Measurements from ENCODE around the gene MADD. TPM values are rescaled to one million over a fixed set of nuclear protein-coding genes. Genes with fewer than 3 reads are reported as not detected.

MADD gene
- polyA plus RNA-seq, 1 donor: 53.9 TPM

GRCh38 chr11:47249378-47249715 is 20.6 kb upstream of the MADD start:
- DNase-seq: no peak

DNA sequence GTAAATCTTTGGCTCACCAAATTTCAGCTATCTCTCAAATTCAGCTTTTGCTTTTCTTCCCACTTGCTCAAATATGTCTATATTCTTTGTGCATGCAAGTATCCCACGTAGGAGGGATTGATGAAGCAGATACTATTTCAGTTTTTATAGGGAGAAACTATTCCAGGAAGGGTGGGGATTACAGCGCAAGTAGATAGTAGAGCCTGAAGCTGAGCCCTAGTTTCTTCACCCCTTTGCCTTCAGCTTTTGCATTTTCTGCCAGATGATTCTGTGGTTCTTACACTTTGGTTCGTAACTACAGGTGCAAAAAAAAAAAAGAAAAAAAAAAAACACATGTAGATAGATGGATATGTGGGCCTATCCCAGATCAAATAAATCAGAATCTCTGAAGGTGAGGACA is 18.2 kb upstream of the MADD start:
- no peak for DNase-seq

GRCh38 chr11:47253660-47254059 is 16.3 kb upstream of the MADD start:
- DNase-seq: no peak

DNA sequence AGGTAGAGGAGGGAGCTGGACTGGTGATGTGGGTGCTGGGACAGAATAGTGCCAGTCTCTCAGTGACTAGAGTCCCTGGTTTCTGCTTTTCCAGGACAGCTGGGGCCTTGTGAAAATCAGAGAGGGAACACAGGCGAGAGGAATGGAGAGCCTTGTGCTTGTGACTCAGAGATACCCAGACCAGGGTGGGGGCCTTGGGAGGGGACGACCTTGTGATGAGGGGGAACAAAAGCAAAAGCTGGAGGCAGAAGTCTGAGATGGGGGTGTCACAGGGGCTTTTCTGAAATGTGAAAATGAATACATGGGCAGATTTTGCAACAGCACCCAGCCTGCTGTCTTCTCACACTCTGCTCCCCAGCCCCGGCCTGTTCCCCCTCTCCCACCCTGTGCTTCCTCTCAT is 15.5 kb upstream of the MADD start:
- DNase-seq: no peak

GRCh38 chr11:47256374-47256773 is 13.6 kb upstream of the MADD start:
- no peak for DNase-seq

DNA sequence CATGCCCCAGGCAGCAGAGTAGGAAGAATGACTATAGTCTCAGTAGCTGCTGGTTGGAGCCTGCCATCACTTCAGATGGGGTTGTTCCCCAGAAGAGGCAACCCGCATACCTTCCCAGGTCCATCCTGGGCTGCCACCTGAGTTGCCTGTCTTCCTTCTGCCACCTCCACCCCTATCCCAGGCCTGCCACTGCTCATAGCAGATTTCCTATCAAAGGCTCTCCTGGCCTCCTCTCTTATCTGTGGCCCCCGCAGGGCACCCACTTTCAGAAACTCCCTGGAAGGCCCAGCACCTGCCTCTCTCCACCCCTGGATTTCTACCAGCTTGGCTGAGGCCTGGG is 12.8 kb upstream of the MADD start:
- DNase-seq: no peak

DNA sequence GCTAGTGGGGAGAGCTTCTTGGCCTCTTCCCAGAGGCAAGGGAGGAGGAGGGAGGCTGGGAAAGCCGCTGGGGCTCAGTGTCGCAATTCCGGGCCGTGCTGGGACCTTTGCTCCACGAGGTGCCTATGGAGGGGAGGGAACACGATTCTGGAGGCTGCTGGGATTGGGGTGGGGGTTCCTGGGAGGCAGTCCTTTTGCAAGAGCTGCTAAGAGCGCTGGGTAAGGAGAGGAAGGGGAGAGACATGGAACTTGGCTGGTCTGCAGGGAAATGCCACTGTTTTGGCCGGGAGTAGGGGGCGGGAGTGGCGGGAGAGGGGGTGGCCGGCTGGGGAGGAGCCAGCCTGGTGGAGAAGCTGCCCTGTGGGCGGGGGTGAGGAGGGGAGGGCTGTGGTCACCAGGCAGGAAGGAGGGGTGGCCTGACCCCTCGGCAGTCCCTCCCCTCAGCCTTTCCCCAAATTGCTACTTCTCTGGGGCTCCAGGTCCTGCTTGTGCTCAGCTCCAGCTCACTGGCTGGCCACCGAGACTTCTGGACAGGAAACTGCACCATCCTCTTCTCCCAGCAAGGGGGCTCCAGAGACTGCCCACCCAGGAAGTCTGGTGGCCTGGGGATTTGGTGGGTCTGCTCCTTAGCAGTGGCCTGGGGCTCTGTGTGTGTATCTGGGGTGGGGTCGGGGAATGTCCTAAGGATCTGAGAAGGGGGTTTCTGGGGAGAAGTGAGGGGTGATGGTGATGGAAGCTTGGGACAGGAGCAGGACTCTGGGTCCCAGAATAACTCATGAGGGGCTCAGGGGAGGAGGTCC is 12.2 kb upstream of the MADD start, which contains the start of gene NR1H3:
Gene NR1H3 (plus strand): TSS at position 480 of the 800 bp plus-strand sequence. CDS start 1,221 bp downstream, outside the sequence.
- peak; percentile 49 for DNase-seq

DNA sequence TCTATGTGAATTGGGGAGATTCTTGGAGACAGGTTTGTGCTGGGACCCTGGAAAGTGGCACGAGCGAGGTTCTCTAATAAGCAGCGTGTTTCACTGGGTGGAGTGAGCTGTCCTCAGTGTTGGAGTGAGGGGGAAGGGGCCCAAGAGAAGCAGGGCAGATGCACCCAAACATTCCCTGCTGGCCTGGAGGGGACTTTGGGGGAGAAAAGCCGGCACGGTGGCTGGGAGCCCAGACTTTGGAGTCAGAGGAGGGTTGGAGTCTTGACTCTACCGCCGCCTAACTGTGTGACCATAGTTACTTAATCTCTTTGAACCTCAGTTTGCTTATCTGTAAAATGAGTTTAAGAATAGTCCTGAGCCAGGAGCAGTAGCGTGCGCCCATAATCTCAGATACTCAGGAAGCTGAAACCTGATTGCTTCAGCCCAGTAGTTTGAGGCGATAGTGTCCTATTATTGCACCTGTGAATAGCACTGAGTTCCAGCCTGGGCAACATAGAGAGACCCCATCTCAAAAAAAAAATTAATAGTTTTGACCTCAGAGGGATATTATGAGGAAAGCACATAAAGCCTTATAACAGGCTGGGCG is 11.5 kb upstream of the MADD start:
- DNase-seq: no peak

GRCh38 chr11:47259232-47259977 is 10.5 kb upstream of the MADD start:
- no peak for DNase-seq

- no peak for DNase-seq
Measured at GRCh38 chr11:47260366-47260765, 9.6 kb upstream of the MADD start.

DNA sequence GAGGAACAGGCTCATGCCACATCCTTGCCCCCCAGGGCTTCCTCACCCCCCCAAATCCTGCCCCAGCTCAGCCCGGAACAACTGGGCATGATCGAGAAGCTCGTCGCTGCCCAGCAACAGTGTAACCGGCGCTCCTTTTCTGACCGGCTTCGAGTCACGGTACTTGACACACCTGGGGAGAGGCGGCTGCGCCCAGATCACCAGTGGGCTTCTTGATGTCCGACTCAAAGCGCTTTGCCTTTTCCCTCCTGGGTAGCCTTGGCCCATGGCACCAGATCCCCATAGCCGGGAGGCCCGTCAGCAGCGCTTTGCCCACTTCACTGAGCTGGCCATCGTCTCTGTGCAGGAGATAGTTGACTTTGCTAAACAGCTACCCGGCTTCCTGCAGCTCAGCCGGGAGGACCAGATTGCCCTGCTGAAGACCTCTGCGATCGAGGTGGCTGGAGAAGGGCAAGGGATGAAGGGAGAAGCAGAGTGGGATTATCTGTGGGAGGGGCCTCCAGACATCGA is 8.6 kb upstream of the MADD start:
- DNase-seq: no peak

- no peak for DNase-seq
Measured at GRCh38 chr11:47264119-47264518, 5.8 kb upstream of the MADD start.

- no peak for DNase-seq
Measured at GRCh38 chr11:47264521-47264920, 5.4 kb upstream of the MADD start.

- no peak for DNase-seq
Measured at GRCh38 chr11:47267876-47268275, 2.1 kb upstream of the MADD start.

DNA sequence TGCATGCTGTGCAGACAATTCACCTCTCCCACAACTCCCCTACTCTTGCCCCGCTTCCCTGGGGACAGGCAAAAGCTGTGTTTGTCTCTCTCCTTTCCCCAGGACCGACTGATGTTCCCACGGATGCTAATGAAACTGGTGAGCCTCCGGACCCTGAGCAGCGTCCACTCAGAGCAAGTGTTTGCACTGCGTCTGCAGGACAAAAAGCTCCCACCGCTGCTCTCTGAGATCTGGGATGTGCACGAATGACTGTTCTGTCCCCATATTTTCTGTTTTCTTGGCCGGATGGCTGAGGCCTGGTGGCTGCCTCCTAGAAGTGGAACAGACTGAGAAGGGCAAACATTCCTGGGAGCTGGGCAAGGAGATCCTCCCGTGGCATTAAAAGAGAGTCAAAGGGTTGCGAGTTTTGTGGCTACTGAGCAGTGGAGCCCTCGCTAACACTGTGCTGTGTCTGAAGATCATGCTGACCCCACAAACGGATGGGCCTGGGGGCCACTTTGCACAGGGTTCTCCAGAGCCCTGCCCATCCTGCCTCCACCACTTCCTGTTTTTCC is 1.4 kb upstream of the MADD start:
- no peak for DNase-seq

- DNase-seq: peak; percentile 83
Measured at GRCh38 chr11:47269002-47269828, 718 bp upstream of the MADD start.

GRCh38 chr11:47270331-47271271 is 668 bp downstream of the MADD start:
- no peak for DNase-seq

DNA sequence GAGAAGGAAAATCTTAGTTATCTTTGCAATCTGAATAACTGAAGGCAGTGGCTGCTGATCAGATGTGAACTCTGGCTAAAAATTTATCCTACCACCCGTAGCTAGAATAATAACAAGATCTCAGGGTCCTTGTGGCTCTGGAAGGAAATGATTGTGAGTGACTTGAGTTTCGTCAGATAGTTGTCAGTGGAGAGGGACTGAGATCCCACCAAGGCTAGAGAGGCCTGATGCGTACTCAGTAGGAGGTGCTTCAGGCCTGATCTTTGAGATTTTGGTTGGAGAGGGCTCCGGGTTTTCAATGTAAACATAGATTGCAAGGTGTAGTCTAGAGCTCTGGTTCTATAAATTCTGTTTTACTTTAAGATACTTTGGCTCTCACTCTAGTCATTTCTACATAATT is 1.4 kb downstream of the MADD start:
- no peak for DNase-seq

- no peak for DNase-seq
Measured at GRCh38 chr11:47271961-47272661, 2.2 kb downstream of the MADD start.

GRCh38 chr11:47272706-47273105 is 2.8 kb downstream of the MADD start:
- DNase-seq: no peak
